ENCODE results near the gene SLC24A3.

SLC24A3 gene

DNA sequence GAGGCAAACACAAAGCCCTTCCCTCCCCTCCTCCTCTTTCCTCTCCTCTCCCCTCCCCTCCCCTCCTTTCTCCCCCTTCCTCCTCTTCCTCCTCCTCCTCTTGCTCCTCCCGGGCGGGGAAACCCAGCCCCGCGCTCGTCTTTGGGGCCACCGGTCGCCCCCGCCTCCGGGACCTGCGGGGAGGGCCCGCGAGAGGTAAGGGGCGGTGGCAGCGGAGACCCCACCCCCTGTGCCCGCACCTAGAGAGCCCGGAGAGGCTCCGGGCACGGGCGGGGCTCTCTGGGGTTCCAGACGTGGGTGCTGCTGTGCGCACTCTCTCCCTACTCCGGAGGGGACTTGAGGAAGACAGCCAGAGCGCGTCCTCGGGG, 545.7 kb downstream of the SLC24A3 start, which contains the start of gene RIN2:
RIN2 (plus strand) TSS at position 126 of the 368 bp plus-strand sequence. CDS start 131,344 bp downstream, outside the sequence.
- DNase-seq = no peak

DNA sequence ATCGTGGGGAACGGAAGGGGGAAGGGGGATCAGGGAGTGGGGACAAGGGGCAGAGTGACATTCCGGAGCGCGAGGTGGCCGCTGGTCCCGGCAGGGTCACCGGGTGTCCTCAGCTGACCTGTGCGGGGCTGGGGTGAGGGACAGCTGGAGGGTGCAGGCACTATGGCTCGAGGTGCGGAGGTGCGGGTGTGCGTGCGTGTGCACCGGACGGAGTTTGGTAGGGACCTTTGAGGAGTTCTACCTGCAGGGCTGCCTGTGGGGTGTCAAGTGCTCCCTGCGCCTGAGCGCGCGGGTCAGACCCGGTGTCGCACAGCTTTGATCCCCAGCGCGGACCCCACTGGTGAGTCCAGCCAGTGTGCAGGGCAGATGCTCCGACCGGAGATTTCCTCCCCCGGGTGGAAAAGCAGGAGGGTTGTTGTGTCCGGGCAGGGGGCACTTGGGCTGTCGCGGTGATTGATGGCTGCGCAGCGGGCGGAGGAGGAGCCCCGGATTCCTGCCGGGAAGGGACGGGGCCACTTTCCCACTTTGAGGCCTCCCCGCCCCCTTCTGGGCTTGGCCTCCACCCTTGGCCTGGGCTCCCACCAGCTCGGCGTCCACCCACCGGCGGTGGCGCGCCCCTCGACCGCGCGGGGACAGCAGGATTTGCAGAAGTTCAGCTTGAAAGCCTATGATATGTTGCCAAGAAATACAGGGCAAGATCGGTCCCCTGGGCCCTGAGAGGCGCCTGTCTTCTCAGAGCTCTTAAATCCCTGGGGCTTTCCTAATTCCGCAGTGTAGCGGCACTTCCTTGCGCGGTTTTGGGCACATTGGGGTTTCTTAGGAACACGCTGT, 546.3 kb downstream of the SLC24A3 start:
- DNase-seq = no peak

DNA sequence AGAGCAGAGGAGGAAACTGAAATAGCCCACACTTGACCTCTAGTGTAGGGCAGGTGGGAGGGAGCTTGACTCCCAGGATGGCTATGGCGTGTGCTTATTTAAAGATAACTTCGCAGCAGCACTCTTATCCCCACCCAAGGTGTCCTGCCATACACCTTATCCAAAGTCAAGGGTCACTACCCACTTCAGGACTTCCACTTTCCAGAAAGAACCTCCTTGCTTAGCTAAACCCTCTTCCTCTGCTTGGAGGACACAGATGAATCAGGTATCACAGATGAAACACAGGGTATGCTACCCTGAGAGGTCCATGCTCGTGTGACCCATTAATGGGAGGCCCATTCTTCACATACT, 547.9 kb downstream of the SLC24A3 start:
- no peak for DNase-seq

DNA sequence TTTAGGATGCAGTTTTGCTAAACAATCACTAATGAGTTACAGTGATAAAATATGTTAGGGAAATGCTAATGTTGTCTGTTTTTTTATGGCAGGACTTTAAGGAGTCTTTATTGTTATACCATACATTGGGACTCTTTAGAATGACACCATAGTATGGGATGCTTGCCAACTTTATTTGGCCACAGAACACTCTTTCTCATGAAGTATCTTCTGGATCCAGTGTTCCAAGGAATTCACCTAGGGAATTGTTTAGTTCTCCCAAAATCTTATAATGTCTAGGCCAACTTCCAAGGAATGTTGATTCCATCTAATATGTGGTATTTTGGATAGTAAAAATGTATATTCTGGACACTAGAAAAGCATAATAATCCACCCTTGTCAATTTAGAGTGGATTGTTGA, 548.9 kb downstream of the SLC24A3 start:
- no peak for DNase-seq

DNA sequence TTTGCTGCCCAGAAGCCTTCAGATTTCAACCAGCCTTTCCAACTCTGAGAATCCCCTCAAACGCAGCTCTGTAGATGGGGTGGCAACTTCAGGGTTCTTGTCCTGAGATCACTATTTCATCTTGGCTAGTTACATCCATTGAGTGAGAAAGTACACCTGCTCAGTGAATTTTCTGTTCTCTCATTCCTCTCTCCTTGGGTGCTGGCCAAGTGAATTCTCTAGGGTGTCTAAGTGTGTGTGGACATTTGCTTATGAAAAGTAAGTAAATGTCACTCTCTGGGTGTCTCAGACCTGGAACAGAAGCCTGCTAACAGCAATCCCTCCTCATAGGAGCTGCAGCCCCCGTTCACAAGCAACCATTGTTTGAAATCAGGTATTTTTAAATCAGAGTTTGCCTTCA, 549.4 kb downstream of the SLC24A3 start:
- no peak for DNase-seq

DNA sequence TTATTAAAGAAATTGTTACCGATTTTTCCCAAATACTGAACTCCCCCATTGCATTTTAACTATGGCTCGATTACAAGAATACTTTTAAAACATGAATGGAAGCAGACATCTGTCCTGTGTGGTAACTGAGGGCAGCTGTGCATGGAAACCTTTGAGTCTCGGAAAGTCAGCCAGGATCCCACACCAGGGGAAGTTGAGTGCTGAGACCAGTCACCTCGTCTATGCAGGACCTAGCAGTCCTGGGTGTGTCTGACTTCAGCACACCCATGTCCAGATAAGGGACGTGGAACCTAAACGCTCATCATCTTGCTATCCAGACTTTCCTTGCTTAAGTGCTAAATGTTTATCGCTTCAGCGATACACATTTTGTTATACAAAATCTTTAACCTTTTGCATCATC, 551.8 kb downstream of the SLC24A3 start:
- no peak for DNase-seq

DNA sequence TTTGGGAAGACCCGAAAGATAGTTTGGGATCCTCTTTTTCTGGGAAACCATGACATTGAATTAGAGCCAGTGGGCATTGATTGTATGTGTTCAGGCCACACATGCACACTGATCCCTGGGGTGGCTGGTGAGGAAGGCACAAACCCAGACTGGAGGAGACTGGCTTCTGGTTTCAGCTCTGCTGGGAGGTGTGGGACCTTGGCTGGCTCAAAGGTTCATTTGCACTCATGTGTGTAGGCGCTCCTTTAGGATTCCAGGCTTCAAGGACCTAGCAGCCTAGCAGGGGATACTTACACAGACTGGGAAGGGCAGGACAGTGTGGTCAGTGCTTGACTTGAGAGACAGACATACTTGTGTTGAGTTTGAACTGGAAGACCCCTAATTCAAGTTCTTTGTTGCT, 552.8 kb downstream of the SLC24A3 start:
- no peak for DNase-seq

DNA sequence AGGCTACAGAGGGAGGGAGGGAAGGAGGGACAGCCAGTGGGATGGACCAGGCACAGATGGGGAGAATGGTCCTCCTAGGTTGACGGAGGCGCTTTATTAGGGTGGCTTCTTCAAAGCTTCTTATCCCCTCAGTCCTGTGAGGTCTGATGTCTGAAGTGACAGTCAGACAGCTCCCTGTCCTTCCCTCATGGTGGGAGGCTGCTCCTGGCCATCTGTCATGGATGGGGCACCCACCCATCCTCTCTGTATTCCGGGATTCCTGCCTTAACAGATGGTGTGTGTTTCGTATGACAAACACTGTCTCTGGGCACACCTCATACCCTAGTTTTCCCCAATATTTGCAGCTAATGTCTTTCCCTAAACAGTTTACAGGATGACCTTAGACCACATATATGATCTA, 553.5 kb downstream of the SLC24A3 start:
- no peak for DNase-seq

DNA sequence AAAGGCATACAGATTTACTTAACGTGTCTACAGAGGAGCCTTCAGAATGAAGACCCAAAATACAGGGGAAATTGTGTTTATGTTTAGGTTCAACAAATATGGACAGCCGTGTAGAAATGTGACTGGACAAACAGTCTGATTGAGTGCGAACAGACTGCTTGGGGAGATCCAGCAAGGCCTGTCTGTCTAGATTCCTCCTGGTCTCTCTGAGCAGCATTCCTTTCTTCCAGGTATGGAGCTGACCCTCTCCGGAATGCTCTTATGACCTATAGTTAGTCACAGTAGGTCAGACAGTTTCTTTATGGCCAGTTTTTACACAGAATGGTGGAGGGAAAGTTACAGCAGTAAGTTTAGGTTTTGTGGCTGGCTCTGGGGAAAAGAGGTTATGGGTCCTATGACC, 554.6 kb downstream of the SLC24A3 start:
- DNase-seq = no peak

DNA sequence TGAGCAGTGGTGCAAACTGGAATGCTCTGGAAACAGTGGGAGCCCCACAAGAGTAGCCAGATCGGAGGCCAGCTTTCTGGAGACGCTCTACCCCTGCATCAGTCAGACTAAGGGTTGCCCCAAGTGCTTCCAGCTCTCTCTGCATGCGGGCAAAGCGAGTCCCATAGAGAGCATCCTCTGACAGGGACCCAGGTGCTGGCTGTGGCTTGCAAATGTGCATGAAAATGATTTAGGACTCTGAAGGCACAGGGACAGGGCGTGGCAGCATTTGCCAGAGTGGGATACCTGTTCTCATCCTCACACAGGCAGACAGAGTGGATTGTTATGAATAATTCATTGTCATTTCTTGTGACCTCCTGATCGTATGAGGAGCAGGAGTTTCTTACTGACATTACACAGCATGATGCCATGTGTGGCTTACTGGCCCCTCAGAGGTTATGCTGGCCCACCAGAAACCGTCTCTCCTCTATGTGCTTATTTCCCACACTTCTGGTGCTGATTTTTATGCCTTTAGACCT, 555.9 kb downstream of the SLC24A3 start:
- no peak for DNase-seq

DNA sequence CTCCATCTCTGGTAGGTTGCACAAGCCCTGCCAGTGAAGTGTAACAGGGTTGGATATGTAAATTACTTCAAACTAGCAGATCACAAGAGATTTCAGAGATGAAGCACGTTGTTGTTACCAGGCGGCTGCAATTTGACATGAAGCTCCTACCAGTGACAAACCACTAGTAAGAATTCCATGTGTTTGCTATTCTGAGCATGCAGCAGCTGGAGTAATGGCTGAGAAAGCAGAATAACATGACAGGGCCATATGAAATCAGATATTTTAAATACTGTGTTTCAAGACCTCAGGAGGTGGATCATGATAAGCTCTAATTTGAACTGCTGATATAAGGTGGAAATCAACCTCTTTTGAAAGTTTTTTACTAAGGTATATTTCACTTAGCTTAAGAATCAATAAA, 557.1 kb downstream of the SLC24A3 start:
- DNase-seq = no peak

DNA sequence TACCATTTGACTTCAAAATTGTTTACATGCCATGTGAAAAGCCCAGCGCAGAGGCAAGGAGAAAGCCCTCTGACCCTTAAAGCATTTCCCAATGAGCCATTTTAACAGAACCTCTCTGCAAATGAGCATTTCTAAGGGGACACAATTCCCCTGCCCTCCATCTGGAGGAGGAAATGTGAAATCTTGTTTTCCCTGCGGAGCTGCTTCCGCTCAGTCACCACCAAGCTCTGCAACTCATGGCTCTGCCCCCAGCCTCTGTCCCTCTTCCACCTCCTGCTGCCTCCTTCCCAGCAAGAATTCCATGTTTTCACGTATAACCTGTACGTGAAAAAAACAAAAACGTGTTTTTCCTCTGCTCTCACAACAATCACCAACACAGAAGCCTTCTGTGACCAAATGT, 557.9 kb downstream of the SLC24A3 start:
- no peak for DNase-seq

DNA sequence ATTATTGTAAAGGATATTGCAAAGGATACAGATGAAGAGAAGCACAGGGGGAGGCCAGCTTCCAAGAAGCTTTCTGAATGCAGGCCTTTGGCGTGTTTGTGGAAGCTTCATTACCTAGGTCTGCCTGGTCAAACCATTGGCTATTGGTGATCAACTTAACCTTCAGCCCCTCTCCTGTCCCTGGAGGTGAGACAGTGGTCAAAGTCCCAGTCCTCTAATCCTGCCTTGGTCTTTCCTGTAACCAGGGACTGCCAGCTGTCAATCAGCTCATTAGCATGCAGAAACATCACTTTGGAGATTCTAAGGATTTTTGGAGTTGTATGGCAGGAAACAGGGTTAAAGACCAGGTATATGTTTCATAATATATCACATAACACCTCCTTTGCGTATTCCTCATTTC, 558.6 kb downstream of the SLC24A3 start:
- no peak for DNase-seq

Measured in NCI-H1048 (cell line).